Hepatocyte (in vitro differentiated cells): ENCODE data around the gene B4GALNT2.

Experiments used
- EZH2 ChIP-seq: fragments of 200-600 bp; sonication (generic); IDR thresholded peaks from 2 replicates; pipeline ENCODE4 v1.6.1; 2016; ENCODE audit warnings: antibody characterized with exemption, mild to moderate bottlenecking, borderline replicate concordance
- EZH2phosphoT487 ChIP-seq: fragments of 200-600 bp; sonication (generic); IDR thresholded peaks from one replicate; pipeline ENCODE4 v1.6.1; 2018; ENCODE audit warnings: antibody characterized with exemption, mild to moderate bottlenecking, low read depth, moderate library complexity; ENCODE audit not compliant: unreplicated experiment, severe bottlenecking
- TF ChIP-seq, protein P1 (sequence below): fragments of 200-600 bp; sonication (generic); IDR thresholded peaks from 2 replicates; pipeline ENCODE4 v1.5.1; 2016; ENCODE audit warnings: antibody characterized with exemption, mild to moderate bottlenecking; ENCODE audit not compliant: poor library complexity

DNA sequence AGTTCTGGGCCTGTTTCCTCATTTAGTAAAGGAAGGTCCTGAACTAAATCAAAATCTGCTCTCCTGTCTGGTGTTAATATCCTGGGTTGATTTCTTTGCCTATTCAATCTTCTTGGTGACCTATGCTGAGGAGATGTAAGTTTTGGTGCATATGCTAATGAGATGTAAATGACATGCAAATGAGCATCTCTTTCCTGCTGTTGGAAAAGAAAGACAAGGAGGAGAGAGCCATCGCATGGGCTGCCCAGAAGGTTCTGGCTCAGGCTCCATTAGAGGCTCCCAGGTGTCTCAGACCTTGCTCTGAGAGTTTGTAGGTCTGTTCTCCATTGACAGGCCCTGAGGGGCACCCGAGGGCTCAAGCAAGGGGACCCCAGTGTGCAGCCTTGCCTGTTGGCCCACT, 81.3 kb downstream of the B4GALNT2 start:
- TF ChIP-seq, protein P1, sequence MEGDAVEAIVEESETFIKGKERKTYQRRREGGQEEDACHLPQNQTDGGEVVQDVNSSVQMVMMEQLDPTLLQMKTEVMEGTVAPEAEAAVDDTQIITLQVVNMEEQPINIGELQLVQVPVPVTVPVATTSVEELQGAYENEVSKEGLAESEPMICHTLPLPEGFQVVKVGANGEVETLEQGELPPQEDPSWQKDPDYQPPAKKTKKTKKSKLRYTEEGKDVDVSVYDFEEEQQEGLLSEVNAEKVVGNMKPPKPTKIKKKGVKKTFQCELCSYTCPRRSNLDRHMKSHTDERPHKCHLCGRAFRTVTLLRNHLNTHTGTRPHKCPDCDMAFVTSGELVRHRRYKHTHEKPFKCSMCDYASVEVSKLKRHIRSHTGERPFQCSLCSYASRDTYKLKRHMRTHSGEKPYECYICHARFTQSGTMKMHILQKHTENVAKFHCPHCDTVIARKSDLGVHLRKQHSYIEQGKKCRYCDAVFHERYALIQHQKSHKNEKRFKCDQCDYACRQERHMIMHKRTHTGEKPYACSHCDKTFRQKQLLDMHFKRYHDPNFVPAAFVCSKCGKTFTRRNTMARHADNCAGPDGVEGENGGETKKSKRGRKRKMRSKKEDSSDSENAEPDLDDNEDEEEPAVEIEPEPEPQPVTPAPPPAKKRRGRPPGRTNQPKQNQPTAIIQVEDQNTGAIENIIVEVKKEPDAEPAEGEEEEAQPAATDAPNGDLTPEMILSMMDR = no peak
- no peak for TF ChIP-seq EZH2phosphoT487
- TF ChIP-seq EZH2 = no peak
